Ecto neural progenitor cell (in vitro differentiated cells): Measurements from ENCODE around the gene OR5M8.

Source experiments
- DNase-seq: peaks from one replicate; pipeline ENCODE4 v3.0.0-alpha.2; 2018; ENCODE audit warnings: low spot score

OR5M8 gene

DNA sequence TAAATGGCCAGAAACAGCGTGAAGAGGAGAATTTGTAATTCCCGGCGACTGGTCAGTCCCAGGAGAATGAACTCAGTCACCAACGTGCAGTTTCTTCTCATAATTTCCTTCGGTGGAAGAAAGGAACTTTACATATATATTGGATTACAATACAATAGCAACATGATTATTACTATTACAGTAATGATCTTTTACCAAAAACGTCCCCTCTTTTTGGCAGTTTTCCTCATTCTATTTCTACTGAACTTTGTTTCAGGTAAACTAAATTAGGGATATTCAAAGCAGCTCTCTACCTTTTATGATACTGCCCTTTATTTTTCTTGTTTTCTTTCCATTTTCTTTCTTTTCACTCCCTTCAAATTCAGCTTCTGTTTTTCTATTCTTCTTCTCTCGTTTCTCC lies at the start of gene OR5M8:
OR5M8 (minus strand) TSS at position 101 of the 400 bp plus-strand sequence; CDS start at position 101, 0 bp downstream.
- DNase-seq, result no peak

DNA sequence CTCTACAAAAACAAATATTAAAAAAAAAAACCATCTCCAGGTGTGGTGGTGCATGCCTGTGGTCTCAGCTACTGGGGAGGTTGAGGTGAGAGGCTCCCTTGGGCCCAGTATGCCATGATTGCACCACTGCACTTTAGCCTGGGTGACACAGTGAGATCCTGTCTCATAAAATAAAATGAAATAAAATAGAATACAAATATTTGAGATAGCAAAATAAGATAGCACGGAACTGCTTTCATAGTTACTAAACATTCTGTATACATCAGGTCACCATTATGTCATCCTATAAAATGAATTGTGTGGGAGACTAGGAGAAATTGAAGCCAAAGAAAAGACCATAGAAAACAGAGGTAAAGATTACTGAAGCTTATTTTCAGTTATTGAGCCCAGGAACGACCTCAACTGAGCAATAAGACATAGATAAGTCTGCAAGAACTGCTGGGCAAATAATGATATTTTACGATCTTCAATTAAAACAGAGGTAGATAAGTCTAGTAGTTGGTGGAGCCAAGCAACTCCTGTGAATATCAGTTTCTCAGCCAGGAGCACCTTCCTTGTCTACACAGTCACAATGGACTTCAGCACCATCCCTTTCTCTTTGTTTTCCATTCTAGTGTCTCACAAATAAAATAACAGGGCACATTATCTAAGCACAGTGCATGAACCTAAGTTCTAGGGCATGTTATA lies 42.0 kb upstream of the OR5M8 start:
- no peak for DNase-seq

DNA sequence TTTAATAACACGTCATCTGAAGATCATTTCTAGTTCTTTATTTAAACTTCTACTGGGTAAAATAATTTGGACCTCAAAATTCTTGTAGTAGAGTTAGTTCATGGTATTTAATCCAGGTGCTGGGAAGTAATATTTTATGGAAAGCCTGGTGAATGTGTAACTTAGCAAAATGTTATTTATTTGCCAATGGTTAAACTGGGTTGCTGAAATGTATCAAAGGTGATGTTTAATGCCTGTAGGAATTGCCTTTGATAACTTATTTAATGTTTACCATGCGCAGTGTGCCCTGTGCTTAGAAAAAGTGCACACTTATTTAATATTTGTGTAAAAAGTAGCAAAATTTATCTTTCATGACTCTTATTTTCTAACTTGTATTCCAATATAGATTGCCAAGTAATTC lies 40.7 kb upstream of the OR5M8 start:
- DNase-seq, result no peak

- DNase-seq, result no peak
Observed at GRCh38 chr11:56522008-56522407, 30.8 kb upstream of the OR5M8 start.

GRCh38 chr11:56513280-56513679 lies 22.1 kb upstream of the OR5M8 start:
- no peak for DNase-seq

DNA sequence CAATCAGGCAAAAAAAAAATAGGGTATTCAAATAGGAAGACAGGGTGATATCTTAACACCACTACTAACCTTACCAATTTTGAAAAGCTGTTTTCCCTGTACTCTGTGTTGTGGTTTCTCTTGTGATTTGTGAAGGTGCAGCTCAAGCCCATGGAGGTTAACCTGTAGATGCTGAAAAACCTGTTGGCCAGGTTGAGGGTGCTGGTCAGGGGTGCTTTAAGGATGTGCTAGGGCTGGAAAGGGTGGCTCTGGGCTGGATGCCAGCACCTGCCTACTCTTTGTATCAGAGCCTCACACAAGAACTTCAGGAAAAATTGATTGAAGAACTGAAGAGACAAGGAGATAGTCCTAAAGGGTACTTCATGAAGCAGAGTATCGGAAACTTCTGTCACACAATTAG lies 18.3 kb upstream of the OR5M8 start:
- no peak for DNase-seq

- DNase-seq, result no peak
Observed at GRCh38 chr11:56497010-56497409, 5.8 kb upstream of the OR5M8 start.

DNA sequence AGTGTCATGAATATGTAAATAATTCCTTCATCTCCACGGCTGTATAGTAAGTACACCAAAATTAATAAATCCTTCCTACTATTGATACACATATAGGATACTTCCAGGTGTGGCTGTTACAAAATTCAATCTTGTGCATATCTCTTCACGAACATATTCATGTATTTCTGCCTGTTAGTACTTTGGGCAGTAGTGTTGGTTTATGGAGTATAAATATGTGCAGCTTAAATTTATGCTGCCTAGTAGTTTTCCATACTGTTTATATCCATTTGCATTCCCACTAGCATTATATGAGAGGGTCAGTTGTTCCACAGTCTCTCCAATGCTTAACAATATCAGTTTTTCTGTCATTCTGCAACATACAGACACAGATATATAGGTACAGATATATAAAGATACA lies 3.9 kb upstream of the OR5M8 start:
- no peak for DNase-seq

DNA sequence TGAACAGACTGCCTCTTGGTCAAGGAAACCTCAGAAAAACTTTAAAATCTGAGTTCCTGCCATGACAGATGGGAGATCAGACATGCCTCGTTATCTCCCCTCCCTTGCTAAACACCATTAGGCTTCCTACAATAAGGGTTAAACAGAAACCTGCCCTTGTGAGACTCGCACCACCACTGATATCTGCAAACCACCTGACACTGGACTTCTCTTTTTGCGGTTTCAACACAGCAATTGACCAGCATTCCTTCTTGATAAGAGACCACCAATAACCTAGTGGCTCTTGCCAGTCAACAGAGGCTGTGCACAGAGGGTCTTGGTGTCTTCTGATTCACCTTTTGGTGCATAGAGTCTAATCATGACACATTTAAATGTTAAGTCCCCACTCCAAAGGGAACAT lies 4.4 kb downstream of the OR5M8 start:
- DNase-seq, result no peak

DNA sequence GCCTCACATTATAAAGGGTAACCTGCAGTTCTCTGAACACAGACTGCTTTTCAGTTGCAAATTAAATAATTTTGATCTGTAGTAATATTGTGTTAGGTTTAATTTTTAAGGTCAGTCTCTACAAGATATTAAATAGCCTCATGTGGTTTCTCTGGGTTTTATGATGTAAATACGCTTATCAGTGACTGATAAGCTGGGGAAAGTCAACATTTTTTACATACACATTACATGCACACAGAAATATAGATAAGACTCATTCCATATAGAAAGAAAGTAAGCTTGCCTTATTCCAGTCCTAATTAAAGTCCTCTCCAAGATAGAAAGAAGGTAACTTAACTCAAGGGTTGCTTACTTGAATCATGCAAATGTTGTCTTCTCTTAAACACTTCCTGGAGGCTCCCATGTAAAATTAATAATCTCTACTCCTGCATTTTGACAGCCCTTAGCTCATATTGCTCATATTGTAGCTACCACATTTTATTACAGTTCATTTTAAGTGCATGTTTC lies 16.4 kb downstream of the OR5M8 start:
- DNase-seq, result no peak

DNA sequence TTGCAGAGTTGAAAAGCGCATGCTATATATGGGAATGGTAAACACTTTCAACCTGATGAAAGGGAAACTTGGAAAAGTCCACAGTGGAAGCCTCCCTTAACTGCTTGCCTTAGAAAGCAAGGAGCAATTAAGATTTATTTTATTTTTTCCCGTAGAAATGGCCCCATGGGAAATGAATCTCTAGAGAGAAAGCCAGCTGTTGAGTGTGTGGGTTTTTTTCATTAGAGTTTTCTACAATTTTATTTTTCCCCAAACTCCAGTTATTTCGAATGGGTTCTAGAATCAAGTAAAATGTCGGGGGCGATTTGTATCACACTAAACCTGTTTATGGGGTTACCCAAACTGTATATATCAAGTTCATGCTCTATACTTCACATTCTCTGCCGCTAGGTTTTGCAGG lies 17.9 kb downstream of the OR5M8 start, which contains the start of gene OR5M3:
OR5M3 (minus strand) TSS at position 101 of the 400 bp plus-strand sequence. CDS start 2,855 bp downstream, outside the sequence.
- DNase-seq, result no peak

DNA sequence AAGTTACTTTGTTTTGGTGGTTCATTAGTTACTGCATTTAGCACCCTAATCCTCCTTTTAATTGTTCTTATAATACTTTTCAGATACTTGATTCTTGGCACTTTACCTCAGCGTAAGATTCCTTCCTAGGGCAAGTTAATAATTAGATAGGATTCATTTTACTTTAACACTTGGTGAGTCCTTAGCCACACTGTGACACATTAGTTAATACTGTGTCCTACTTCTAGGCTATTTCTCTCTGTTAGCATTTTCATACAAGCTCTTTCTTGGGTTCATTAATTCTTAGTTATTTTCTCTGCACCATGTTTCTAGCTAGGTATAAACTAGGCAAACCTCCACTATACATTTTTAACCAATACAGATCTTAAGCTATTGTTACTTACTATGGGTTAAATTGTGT lies 34.1 kb downstream of the OR5M8 start:
- no peak for DNase-seq

- DNase-seq, result no peak
Observed at GRCh38 chr11:56453521-56453920, 37.6 kb downstream of the OR5M8 start.
